GM12878 (cell line): ENCODE data around the gene TCF12. TPM values are rescaled to one million over a fixed set of nuclear protein-coding genes. Genes with fewer than 3 reads are reported as not detected.

ENCODE experiments used
- ATAC-seq: fragments of 200-7000 bp; cut with Tn5 transposase; 3 replicates; pipeline ENCODE4 v1.9.1; 2020; ENCODE audit warnings: mild to moderate bottlenecking, moderate library complexity
- BruUV-seq: library from RNA; stranded (reverse); fragments of 400-500 nt; replicated peaks from 2 replicates; lab custom pipeline; 2021; lab: Mats Ljungman, UMichigan
- CTCF ChIA-PET: fragments of 300-600 bp; sonication (Branson Sonifier 250); formaldehyde crosslinking; extraction: SDS; loops from one replicate; lab custom pipeline; 2021; ENCODE audit warnings: inconsistent platforms; lab: Yijun Ruan, JAX
- POLR2A ChIA-PET: fragments of 350-600 bp; formaldehyde crosslinking; extraction: SDS; loops from one replicate; lab custom pipeline; 2021; ENCODE audit warnings: inconsistent platforms; lab: Charles Lee
- RAD21 ChIA-PET: fragments of 300-600 bp; sonication (Branson Sonifier 250); formaldehyde crosslinking; loops from one replicate; lab custom pipeline; 2023; ENCODE audit warnings: antibody characterized with exemption; ENCODE audit not compliant: unreplicated experiment; lab: Charles Lee
- SMC1A ChIA-PET: fragments of 300-600 bp; sonication (Branson Sonifier 250); formaldehyde crosslinking; loops from one replicate; lab custom pipeline; 2023; ENCODE audit not compliant: unreplicated experiment, uncharacterized antibody; lab: Charles Lee
- DNase-seq: peaks from one replicate; pipeline ENCODE4 v3.0.0-alpha.2; 2011; ENCODE audit warnings: low read depth, low spot score
- FAIRE-seq: peaks from 3 replicates; lab custom pipeline; 2011; peaks lifted over from hg19 to GRCh38; lab: Jason Lieb, UNC
- H2AFZ ChIP-seq: 2 replicates; pipeline ENCODE4 v1.6.0; 2011; ENCODE audit warnings: low read depth, low read length, control low read depth; ENCODE audit not compliant: control insufficient read depth
- H3K27ac ChIP-seq: 2 replicates; pipeline ENCODE4 v1.5.1; 2011; ENCODE audit warnings: control low read depth; ENCODE audit not compliant: control insufficient read depth, insufficient read depth
- H3K27me3 ChIP-seq, 2 experiments: replicated peaks in 1 of 2; 2 replicates each; pipeline versions ENCODE4 v1.6.0 to v1.6.1; 2011; ENCODE audit warnings: low read length in 1 of 2; ENCODE audit not compliant: control insufficient read depth in 2 of 2, insufficient read depth in 2 of 2
- H3K36me3 ChIP-seq, 2 experiments: 2 replicates each; pipeline ENCODE4 v1.5.1; 2011; ENCODE audit warnings: low read length in 1 of 2; ENCODE audit not compliant: control insufficient read depth in 2 of 2, insufficient read depth in 2 of 2
- H3K4me1 ChIP-seq: 2 replicates; pipeline ENCODE4 v1.6.1; 2011; ENCODE audit warnings: mild to moderate bottlenecking, low read length, moderate library complexity, mixed read lengths; ENCODE audit not compliant: control insufficient read depth, insufficient read depth
- H3K4me2 ChIP-seq: 2 replicates; pipeline ENCODE4 v1.6.0; 2011; ENCODE audit warnings: control low read depth; ENCODE audit not compliant: control insufficient read depth, insufficient read depth
- H3K4me3 ChIP-seq: fragments of 200-600 bp; sonication (generic); 2 replicates; pipeline ENCODE4 v1.5.1; 2016
- H3K79me2 ChIP-seq: 2 replicates; pipeline ENCODE4 v1.6.0; 2011; ENCODE audit warnings: low read length; ENCODE audit not compliant: control insufficient read depth, insufficient read depth
- H3K9ac ChIP-seq: 2 replicates; pipeline ENCODE4 v1.8.0; 2011; ENCODE audit warnings: low read length, control low read depth, mixed read lengths; ENCODE audit not compliant: control insufficient read depth, insufficient read depth
- H3K9me3 ChIP-seq: replicated peaks from 3 replicates; pipeline ENCODE4 v1.5.1; 2011; ENCODE audit warnings: mild to moderate bottlenecking, low read length; ENCODE audit not compliant: control insufficient read depth, insufficient read depth
- H4K20me1 ChIP-seq: 2 replicates; pipeline ENCODE4 v1.6.0; 2011; ENCODE audit not compliant: control insufficient read depth, insufficient read depth
- ASH2L ChIP-seq: fragments of 300-600, 200-600 bp; sonication (generic); IDR thresholded peaks from 2 replicates; pipeline ENCODE4 v1.6.1; 2017; ENCODE audit warnings: low read depth, mild to moderate bottlenecking, borderline replicate concordance
- E2F4 ChIP-seq: IDR thresholded peaks from 2 replicates; pipeline ENCODE4 v1.6.1; 2012; ENCODE audit warnings: low read depth, low read length, improper control_type of control experiment
- ELK1 ChIP-seq: IDR thresholded peaks from 2 replicates; pipeline ENCODE4 v1.6.1; 2012; ENCODE audit warnings: low read depth, low read length, improper control_type of control experiment
- ESRRA ChIP-seq: IDR thresholded peaks from 2 replicates; pipeline ENCODE4 v1.6.1; 2012; ENCODE audit warnings: mild to moderate bottlenecking, low read length, improper control_type of control experiment
- EZH2 ChIP-seq: IDR thresholded peaks from 2 replicates; pipeline ENCODE4 v1.6.1; 2012; ENCODE audit warnings: low read depth, mild to moderate bottlenecking, control low read depth, inconsistent platforms, low read length, borderline replicate concordance; ENCODE audit not compliant: control insufficient read depth
- RELB ChIP-seq: fragments of 450-650 bp; IDR thresholded peaks from 2 replicates; pipeline ENCODE4 v1.6.1; 2017; ENCODE audit warnings: low read depth, mild to moderate bottlenecking, moderate library complexity
- SIN3A ChIP-seq: IDR thresholded peaks from 2 replicates; pipeline ENCODE4 v1.6.1; 2012; ENCODE audit warnings: low read depth, low read length, improper control_type of control experiment
- SIX5 ChIP-seq: IDR thresholded peaks from 2 replicates; pipeline ENCODE4 v1.6.1; 2011; ENCODE audit warnings: mild to moderate bottlenecking, low read depth, low read length, moderate library complexity; ENCODE audit not compliant: severe bottlenecking
- SMAD1 ChIP-seq: fragments of 450-650 bp; IDR thresholded peaks from 2 replicates; pipeline ENCODE4 v1.6.1; 2018; ENCODE audit warnings: mild to moderate bottlenecking, low read depth; ENCODE audit not compliant: partially characterized antibody
- SMARCA5 ChIP-seq: fragments of 450-650 bp; IDR thresholded peaks from 2 replicates; pipeline ENCODE4 v1.6.1; 2017; ENCODE audit warnings: mild to moderate bottlenecking
- SRF ChIP-seq, 2 experiments: IDR thresholded peaks; 2 replicates each; pipeline ENCODE4 v1.6.1; 2011; ENCODE audit warnings: low read depth in 2 of 2, low read length in 2 of 2, mild to moderate bottlenecking in 1 of 2, moderate library complexity in 1 of 2
- YBX1 ChIP-seq: fragments of 450-650 bp; IDR thresholded peaks from 2 replicates; pipeline ENCODE4 v1.6.1; 2016; ENCODE audit warnings: antibody characterized with exemption
- ZNF622 ChIP-seq: fragments of 450-650 bp; IDR thresholded peaks from 2 replicates; pipeline ENCODE4 v1.6.1; 2017; ENCODE audit warnings: mild to moderate bottlenecking, inconsistent platforms
- WGBS: methylation state at CpG from one replicate; pipeline ENCODE4 v1.1.6; 2016; ENCODE audit warnings: low lambda C conversion rate; ENCODE audit not compliant: insufficient replicate concordance, insufficient coverage; ENCODE audit errors: missing lambda C conversion rate; 5-methylcytosine and 5-hydroxymethylcytosine counted together
- in situ Hi-C: fragments of 300-500 bp; cut with MboI; formaldehyde crosslinking; loops from 9 replicates; pipeline ENCODE4 v1.14.3; 2018; ENCODE audit warnings: mixed read lengths
- intact Hi-C: fragments of 100-400 bp; cut with micrococcal nuclease; formaldehyde crosslinking; loops from one replicate; pipeline ENCODE4 v1.14.2; 2022; ENCODE audit not compliant: unreplicated experiment
- polyA plus RNA-seq, 11 experiments: library from polyadenylated mRNA; depleted of rRNA in 4 of 11; unstranded in 6 of 11; stranded (reverse) in 5 of 11; fragments of >200 nt; fragmentation: Nextera tagmentation in 4 of 11; fragmentation: Illumina TruSeq in 1 of 11; extraction: Ambion mirVana in 4 of 11; extraction: Trizol in 1 of 11; gene quantifications; 1 replicate in 1 of 11; 2 replicates in 10 of 11; pipeline versions ENCODE4 v1.2.1 to v1.2.3, GENCODE V29; 2011 to 2016; ENCODE audit warnings: inconsistent platforms in 2 of 11, missing spikeins in 2 of 11, low read depth in 1 of 11
- total RNA-seq, 4 experiments: library from RNA; depleted of rRNA in 3 of 4; stranded (reverse); fragments of >200 nt in 3 of 4; fragmentation: Illumina TruSeq in 1 of 4; extraction: Trizol in 1 of 4; gene quantifications; 2 replicates each; pipeline versions ENCODE4 v1.2.1 to v1.2.3, GENCODE V29; 2013 to 2021

TCF12 gene
- total and polyA plus RNA-seq, 10 of the 15 experiments (the other 5 are each of a cell fraction or from before 2014, with no cell fraction given), result 8.2 to 70.9 (median 49.5) TPM

- no peak for TF ChIP-seq ELK1
Observed at GRCh38 chr15:57031605-57032004, 113.2 kb downstream of the TCF12 start (continued).

GRCh38 chr15:57032338-57032737, 113.9 kb downstream of the TCF12 start:
- no peak overlapping the region for H3K27ac ChIP-seq
- DNase-seq (no peak), FAIRE-seq (no peak), ATAC-seq (no peak)
- in situ Hi-C loops, result no loop called here
- ChIA-PET SMC1A (interaction anchor here (1.1 to 1.6 kb wide), 6 partner anchors 14 to 269 kb away, joined by 3 to 6 read pairs (median 4); no protein-coding TSS in a partner anchor), RAD21 (no interaction called here), POLR2A (interaction anchor here (1.2 kb wide), 1 partner anchor 12 kb away, joined by 5 read pairs; no protein-coding TSS in a partner anchor), CTCF (interaction anchor here (1.0 to 1.6 kb wide), 4 partner anchors 82 to 115 kb away, joined by 3 to 5 read pairs (median 4); no protein-coding TSS in a partner anchor)
- no peaks in the 10 kb centered on the region for H4K20me1 ChIP-seq
- no peak overlapping the region for H3K4me2 ChIP-seq
- H3K9ac ChIP-seq, result no peak overlapping the region
- H3K79me2 ChIP-seq, result peaks cover 6% of the 10 kb centered on the region
- H3K27me3 ChIP-seq, result no peaks in the 10 kb centered on the region
- no peak overlapping the region for H2AFZ ChIP-seq
- H3K4me1 ChIP-seq, result peaks cover 4% of the 10 kb centered on the region
- BruUV-seq, result no TSS peak
- H3K9me3 ChIP-seq, result no peaks in the 10 kb centered on the region; the same call in 2 of the 3 replicates
- 99% methylated on average over 5 of the region's 5 CpGs for WGBS
- no peak overlapping the region for H3K4me3 ChIP-seq
- H3K36me3 ChIP-seq, result peaks cover 0 to 2% of the 10 kb centered on the region in 2 experiments; a peak in 1 of 4 replicates
- intact Hi-C loops, result no loop called here
- no peak for TF ChIP-seq ESRRA
- no peak for TF ChIP-seq SMAD1
- no peak for TF ChIP-seq ZNF622
- TF ChIP-seq ELK1, result no peak
- no peak for TF ChIP-seq E2F4
- no peak for TF ChIP-seq ASH2L
- no peak for TF ChIP-seq SIN3A
- no peak for TF ChIP-seq SRF (IDR thresholded peaks at IDR 0.05; ENCODE audit: low read depth in 2 of 2, low read length in 2 of 2)
- TF ChIP-seq EZH2, result no peak
- TF ChIP-seq SMARCA5, result no peak
- no peak for TF ChIP-seq SIX5
- no peak for TF ChIP-seq RELB
- no peak for TF ChIP-seq YBX1
